22Rv1 (cell line): ENCODE data around the gene CCDC183.

Experiments used
- CTCF ChIP-seq: fragments of 450-650 bp; IDR thresholded peaks from 2 replicates; pipeline ENCODE4 v1.5.1; 2017; ENCODE audit warnings: mild to moderate bottlenecking
- ZFX ChIP-seq: fragments of 450-650 bp; IDR thresholded peaks from 2 replicates; pipeline ENCODE4 v1.6.1; 2017; ENCODE audit warnings: antibody characterized with exemption, borderline replicate concordance

DNA sequence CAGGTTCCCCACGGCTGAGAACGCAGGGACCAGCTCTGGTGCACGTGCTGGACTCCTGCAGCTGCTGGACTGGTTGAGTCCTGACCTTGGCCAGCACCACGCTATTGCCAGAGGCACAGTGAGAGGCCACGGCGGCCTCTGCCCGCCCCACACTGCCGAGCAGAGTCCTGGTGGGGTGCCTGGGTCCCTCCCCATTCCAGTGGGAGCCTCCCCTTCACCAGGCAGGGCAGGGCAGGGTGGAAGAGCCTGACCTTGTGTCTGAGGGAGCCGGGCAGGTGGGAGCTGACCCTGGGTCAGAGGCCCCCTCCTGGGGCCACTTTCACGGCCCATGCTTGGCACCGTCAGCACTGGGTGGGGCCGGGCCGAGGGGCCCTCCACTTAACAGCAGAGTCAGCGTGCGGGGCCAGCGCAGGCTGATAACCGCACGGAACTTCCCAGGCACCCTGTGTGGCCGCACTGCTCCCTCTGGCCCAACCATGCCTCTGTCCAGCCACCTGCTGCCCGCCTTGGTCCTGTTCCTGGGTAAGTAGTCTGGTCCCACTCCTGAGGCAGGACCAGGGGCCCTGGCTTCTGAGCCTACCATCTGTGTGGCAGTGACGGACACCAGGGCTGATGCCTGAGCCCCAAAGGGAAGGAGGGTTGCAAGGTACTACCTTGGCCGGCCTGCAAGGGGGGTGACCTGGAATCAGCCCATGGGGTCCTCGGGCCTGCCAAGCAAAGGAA is 56.0 kb downstream of the CCDC183 start, which contains the start of gene MAMDC4:
- TF ChIP-seq CTCF (no peak), ZFX (no peak)
